Prostate gland (tissue), 2 donors: ENCODE results near the gene SFT2D3.

Source experiments
- POLR2A ChIP-seq: fragments of 450-650 bp; IDR thresholded peaks from one replicate; pipeline ENCODE4 v1.6.1; 2016; ENCODE audit warnings: antibody characterized with exemption, mild to moderate bottlenecking
- TF ChIP-seq, protein P1 (sequence below), 4 experiments: fragments of 200-600 bp in 2 of 4; fragments of 450-650 bp in 2 of 4; sonication (generic) in 2 of 4; IDR thresholded peaks; 1 replicate in 3 of 4; 2 replicates in 1 of 4; pipeline ENCODE4 v1.5.1; 2016 to 2019; ENCODE audit warnings: antibody characterized with exemption in 4 of 4, mild to moderate bottlenecking in 2 of 4, moderate library complexity in 2 of 4

DNA sequence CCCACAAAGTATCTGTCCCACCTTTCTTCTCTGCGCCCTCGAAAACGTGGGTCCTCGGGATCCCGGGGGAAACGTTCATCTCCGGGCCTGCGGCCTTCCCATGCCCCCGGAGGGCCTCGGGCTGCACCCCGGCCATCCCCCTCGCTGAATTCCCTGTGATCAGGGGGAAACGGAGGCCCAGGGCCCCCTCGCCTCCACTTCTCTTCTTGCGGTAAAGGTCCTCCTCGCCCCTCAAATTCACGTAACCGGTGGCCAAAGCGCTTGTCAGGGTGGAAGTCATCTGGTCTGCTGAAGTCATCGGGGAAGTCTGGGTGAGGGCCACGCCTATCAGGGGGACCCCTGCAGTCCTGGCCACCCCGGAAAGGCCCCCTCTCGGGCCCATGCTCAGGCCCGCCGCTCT is 12.3 kb downstream of the SFT2D3 start:
- TF ChIP-seq, protein P1, sequence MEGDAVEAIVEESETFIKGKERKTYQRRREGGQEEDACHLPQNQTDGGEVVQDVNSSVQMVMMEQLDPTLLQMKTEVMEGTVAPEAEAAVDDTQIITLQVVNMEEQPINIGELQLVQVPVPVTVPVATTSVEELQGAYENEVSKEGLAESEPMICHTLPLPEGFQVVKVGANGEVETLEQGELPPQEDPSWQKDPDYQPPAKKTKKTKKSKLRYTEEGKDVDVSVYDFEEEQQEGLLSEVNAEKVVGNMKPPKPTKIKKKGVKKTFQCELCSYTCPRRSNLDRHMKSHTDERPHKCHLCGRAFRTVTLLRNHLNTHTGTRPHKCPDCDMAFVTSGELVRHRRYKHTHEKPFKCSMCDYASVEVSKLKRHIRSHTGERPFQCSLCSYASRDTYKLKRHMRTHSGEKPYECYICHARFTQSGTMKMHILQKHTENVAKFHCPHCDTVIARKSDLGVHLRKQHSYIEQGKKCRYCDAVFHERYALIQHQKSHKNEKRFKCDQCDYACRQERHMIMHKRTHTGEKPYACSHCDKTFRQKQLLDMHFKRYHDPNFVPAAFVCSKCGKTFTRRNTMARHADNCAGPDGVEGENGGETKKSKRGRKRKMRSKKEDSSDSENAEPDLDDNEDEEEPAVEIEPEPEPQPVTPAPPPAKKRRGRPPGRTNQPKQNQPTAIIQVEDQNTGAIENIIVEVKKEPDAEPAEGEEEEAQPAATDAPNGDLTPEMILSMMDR (IDR thresholded peaks at IDR 0.05): no peak
- TF ChIP-seq POLR2A: no peak
